ENCODE measurements around the gene JADE2. TPM values are rescaled to one million over a fixed set of nuclear protein-coding genes. Genes with fewer than 3 reads are reported as not detected.

The JADE2 gene
- total and polyA plus RNA-seq, 2 donors (not counting 3 experiments of a cell fraction or from before 2014, with no cell fraction given): 11.6 to 31.1 TPM

DNA sequence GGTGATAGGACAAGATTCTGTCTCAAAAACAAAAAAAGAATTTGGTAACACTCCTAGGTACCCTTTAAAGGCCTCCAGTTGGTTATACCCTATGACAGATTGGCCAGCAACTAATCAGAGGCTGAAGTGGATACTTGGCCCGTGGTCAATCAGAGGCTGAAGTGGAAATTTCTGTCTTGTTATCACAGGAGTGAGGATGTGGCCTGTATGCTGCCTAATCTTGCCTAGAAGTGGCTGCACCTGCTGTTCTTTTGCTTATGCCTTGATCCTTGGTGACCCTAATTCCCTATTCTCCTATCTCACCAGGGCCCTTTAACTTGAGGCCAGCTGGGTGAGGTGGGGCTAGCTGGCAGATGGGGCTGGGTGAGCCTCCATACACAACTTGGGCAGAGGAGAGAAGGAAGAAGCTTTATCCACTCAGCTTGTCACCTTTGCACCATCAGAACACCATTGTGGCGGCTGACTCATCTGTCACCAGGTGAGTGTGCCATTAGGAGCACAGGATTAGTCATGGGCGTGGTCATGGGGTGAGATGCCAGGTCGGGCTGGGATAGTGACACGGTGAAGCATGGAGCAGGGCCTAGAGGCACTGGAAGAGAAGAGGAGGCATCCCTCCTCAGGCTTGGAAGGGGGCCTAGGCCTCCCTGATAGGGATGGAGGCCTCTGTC, 65.7 kb downstream of the JADE2 start:
- intact Hi-C loops (cut with micrococcal nuclease) (no loop called here), dilution Hi-C loops (cut with MboI; ENCODE audit: extremely low pct_ligation_motif_present, low sequenced_read_pairs) (no loop called here)
- no TSS peak for BruUV-seq (replicated peaks)

More for the DNA sequence above, 65.7 kb downstream of the JADE2 start:
- H3K4me1 ChIP-seq (ENCODE audit: control insufficient read depth, extremely low read depth, insufficient read depth, low read length): peaks cover 9% of the 10 kb centered on the region
- no peak overlapping the region for H3K9ac ChIP-seq (replicated peaks; ENCODE audit: extremely low read depth, insufficient read depth, low read length)
- H3K4me2 ChIP-seq (ENCODE audit: insufficient read depth, low read length): no peak overlapping the region
- no peak for TF ChIP-seq FOS (IDR thresholded peaks at IDR 0.05; ENCODE audit: borderline replicate concordance, insufficient read depth, low read length)
- TF ChIP-seq, protein P1, sequence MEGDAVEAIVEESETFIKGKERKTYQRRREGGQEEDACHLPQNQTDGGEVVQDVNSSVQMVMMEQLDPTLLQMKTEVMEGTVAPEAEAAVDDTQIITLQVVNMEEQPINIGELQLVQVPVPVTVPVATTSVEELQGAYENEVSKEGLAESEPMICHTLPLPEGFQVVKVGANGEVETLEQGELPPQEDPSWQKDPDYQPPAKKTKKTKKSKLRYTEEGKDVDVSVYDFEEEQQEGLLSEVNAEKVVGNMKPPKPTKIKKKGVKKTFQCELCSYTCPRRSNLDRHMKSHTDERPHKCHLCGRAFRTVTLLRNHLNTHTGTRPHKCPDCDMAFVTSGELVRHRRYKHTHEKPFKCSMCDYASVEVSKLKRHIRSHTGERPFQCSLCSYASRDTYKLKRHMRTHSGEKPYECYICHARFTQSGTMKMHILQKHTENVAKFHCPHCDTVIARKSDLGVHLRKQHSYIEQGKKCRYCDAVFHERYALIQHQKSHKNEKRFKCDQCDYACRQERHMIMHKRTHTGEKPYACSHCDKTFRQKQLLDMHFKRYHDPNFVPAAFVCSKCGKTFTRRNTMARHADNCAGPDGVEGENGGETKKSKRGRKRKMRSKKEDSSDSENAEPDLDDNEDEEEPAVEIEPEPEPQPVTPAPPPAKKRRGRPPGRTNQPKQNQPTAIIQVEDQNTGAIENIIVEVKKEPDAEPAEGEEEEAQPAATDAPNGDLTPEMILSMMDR (IDR thresholded peaks at IDR 0.05; ENCODE audit: extremely low read depth in 1 of 2, insufficient read depth in 1 of 2, low read depth in 1 of 2, low read length in 2 of 2): no peak
- no peak for TF ChIP-seq EZH2 (IDR thresholded peaks at IDR 0.05; ENCODE audit: borderline replicate concordance, low read depth, low read length, severe bottlenecking)
- TF ChIP-seq POLR2AphosphoS5 (IDR thresholded peaks at IDR 0.05; ENCODE audit: insufficient read depth, low read depth, low read length): no peak
- no peak for TF ChIP-seq JUN (IDR thresholded peaks at IDR 0.05; ENCODE audit: borderline replicate concordance, insufficient read depth, insufficient read length, low read depth)
- no peak for TF ChIP-seq POLR2A (IDR thresholded peaks at IDR 0.05; ENCODE audit: low read depth, low read length)
- no peak for TF ChIP-seq MYC (IDR thresholded peaks at IDR 0.05; ENCODE audit: low read depth, low read length)
- no peak for TF ChIP-seq GATA2 (IDR thresholded peaks at IDR 0.05; ENCODE audit: insufficient read depth, insufficient read length, low read depth, low read length)
- TF ChIP-seq, protein P2, sequence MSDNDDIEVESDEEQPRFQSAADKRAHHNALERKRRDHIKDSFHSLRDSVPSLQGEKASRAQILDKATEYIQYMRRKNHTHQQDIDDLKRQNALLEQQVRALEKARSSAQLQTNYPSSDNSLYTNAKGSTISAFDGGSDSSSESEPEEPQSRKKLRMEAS (IDR thresholded peaks at IDR 0.05; ENCODE audit: insufficient read depth, insufficient read length): no peak
- H4K20me1 ChIP-seq (replicated peaks; ENCODE audit: control insufficient read depth, extremely low read depth, insufficient read depth, low read length): no peaks in the 10 kb centered on the region
- H3K36me3 ChIP-seq (ENCODE audit: control insufficient read depth in 2 of 2, extremely low read depth in 1 of 2, insufficient read depth in 2 of 2, low read length in 2 of 2): no peaks in the 10 kb centered on the region
- ChIA-PET POLR2A (no interaction called here), CTCF (no interaction called here)
- H3K4me3 ChIP-seq (replicated peaks in 1 of 3; ENCODE audit: insufficient read depth in 1 of 3, low read depth in 1 of 3, low read length in 3 of 3): no peak overlapping the region
- FAIRE-seq: no peak
- H3K9me3 ChIP-seq (replicated peaks; ENCODE audit: control insufficient read depth, insufficient read depth, low read length): no peaks in the 10 kb centered on the region
- no peak overlapping the region for H3K27ac ChIP-seq (ENCODE audit: insufficient read depth, low read depth, low read length)
- DNase-seq (ENCODE audit: low read depth, low spot score): no peak
- H3K27me3 ChIP-seq (ENCODE audit: control insufficient read depth in 2 of 2, insufficient read depth in 2 of 2, low read length in 2 of 2): no peaks in the 10 kb centered on the region
- H3K9me1 ChIP-seq (replicated peaks; ENCODE audit: control insufficient read depth, extremely low read depth, insufficient read depth, low read length): no peaks in the 10 kb centered on the region
- H2AFZ ChIP-seq (ENCODE audit: low read depth, low read length): no peak overlapping the region
- H3K79me2 ChIP-seq (ENCODE audit: control insufficient read depth, insufficient read depth, low read length): no peaks in the 10 kb centered on the region
